ENCODE data around the gene STK17A. TPM values are rescaled to one million over a fixed set of nuclear protein-coding genes. Genes with fewer than 3 reads are reported as not detected.

The STK17A gene
- total and polyA plus RNA-seq, 2 of the 8 experiments (the other 6 are each of a cell fraction or from before 2014, with no cell fraction given), result 2.2 to 12.2 TPM

DNA sequence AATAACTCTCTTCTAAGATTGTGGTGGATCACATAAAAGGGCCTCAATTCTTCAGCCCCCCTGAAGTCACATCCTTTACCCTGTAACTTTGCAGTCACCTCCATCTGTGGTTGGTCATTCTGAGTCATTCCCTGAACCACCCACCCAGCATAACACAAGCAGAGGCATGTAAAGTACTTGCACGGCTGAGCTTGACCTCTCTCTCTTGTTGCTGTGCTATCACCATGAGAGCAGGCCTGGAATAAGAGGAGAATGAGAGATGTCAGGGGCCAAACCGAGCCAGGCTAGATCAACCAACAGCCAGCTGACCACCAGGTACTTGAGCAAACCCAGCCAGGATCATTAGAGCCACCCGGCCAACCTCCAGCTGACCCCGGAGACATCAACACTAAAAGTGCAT lies 13.5 kb upstream of the STK17A start:
- Histone ChIP-seq H3K9me3 (ENCODE audit: insufficient read depth in 2 of 2, low read depth in 1 of 2, low read length in 1 of 2) (no peaks in the 10 kb centered on the region), H3K23ac (ENCODE audit: insufficient read length) (no peak overlapping the region), H3K27me3 (replicated peaks in 1 of 4; ENCODE audit: control insufficient read depth in 3 of 4, extremely low read depth in 1 of 4, insufficient read depth in 3 of 4, low read length in 3 of 4) (no peaks in the 10 kb centered on the region), H3K23me2 (ENCODE audit: low read depth, low read length) (no peaks in the 10 kb centered on the region), H3K4me2 (ENCODE audit: insufficient read depth in 1 of 2, low read depth in 2 of 2, low read length in 2 of 2) (no peak overlapping the region), H3K4me1 (replicated peaks in 1 of 4; ENCODE audit: control insufficient read depth in 3 of 4, insufficient read depth in 4 of 4, low read length in 3 of 4) (no peaks in the 10 kb centered on the region), H2AK5ac (ENCODE audit: low read depth, low read length) (no peak overlapping the region), H2BK120ac (replicated peaks; ENCODE audit: low read depth, low read length) (no peak overlapping the region), H3K79me2 (ENCODE audit: control insufficient read depth in 1 of 2, insufficient read depth in 2 of 2, low read length in 2 of 2) (no peaks in the 10 kb centered on the region), H2BK20ac (ENCODE audit: low read length) (no peak overlapping the region), H4K5ac (ENCODE audit: insufficient read length, low read depth, low read length) (no peak overlapping the region), H3K4ac (replicated peaks; ENCODE audit: insufficient read length, low read depth, low read length) (no peak overlapping the region), H3K14ac (ENCODE audit: insufficient read length) (no peak overlapping the region), H3K18ac (ENCODE audit: extremely low read depth, low read length) (no peak overlapping the region), H2BK5ac (ENCODE audit: low read depth, low read length) (no peak overlapping the region), H2AFZ (ENCODE audit: low read length) (no peak overlapping the region), H4K8ac (ENCODE audit: extremely low read depth, insufficient read depth, low read length) (no peak overlapping the region), H2BK15ac (ENCODE audit: low read length) (no peak overlapping the region), H3K79me1 (ENCODE audit: low read depth, low read length) (no peaks in the 10 kb centered on the region), H4K20me1 (replicated peaks in 1 of 2; ENCODE audit: control insufficient read depth in 1 of 2, insufficient read depth in 2 of 2, low read length in 2 of 2) (no peaks in the 10 kb centered on the region), H3K56ac (replicated peaks; ENCODE audit: insufficient read length, low read depth, low read length) (no peak overlapping the region), H3K36me3 (ENCODE audit: control insufficient read depth in 2 of 4, insufficient read depth in 4 of 4, low read length in 3 of 4) (no peaks in the 10 kb centered on the region), H3K4me3 (ENCODE audit: extremely low read depth in 1 of 4, insufficient read depth in 2 of 4, low read depth in 3 of 4, low read length in 4 of 4) (no peak overlapping the region), H4K91ac (replicated peaks; ENCODE audit: insufficient read length, low read length) (no peak overlapping the region), H2BK12ac (ENCODE audit: low read depth, low read length) (peak overlapping the region; percentile 43; the same call in 1 of the 2 replicates), H3K27ac (ENCODE audit: low read depth, low read length) (no peak overlapping the region), H3K9ac (replicated peaks in 1 of 4; ENCODE audit: extremely low read depth in 1 of 4, low read depth in 3 of 4, low read length in 3 of 4) (no peak overlapping the region)
- DNase-seq (ENCODE audit: low read depth in 1 of 2, low spot score in 2 of 2) (no peak), FAIRE-seq (no peak)
- CTCF ChIA-PET (ENCODE audit: partially characterized antibody), result interaction anchor here (0.8 to 8.5 kb wide), 2 partner anchors 13 to 51 kb away, joined by 4 to 44 read pairs; partner anchors contain the start of gene STK17A
- POLR2A ChIA-PET (ENCODE audit: partially characterized antibody), result interaction anchor here (1.7 kb wide), 1 partner anchor 15 kb away, joined by 4 read pairs; no protein-coding TSS in a partner anchor
- WGBS, 2 experiments (ENCODE audit: extremely low coverage in 1 of 2, insufficient coverage in 1 of 2, insufficient read length in 1 of 2, insufficient replicate concordance in 2 of 2, low coverage in 1 of 2, low lambda C conversion rate in 2 of 2, missing lambda C conversion rate in 1 of 2), result 87% methylated on average over 4 of the region's 4 CpGs; no CpG with 5 or more reads in 1 of the 2 experiments
- TF ChIP-seq GABPA (IDR thresholded peaks at IDR 0.05; ENCODE audit: borderline replicate concordance, insufficient read depth, low read length) (no peak), JUND (IDR thresholded peaks at IDR 0.05; ENCODE audit: low read length) (no peak), CHD1 (IDR thresholded peaks at IDR 0.05; ENCODE audit: low read depth, low read length) (no peak), NRF1 (IDR thresholded peaks at IDR 0.05; ENCODE audit: low read depth, low read length) (no peak), CHD2 (IDR thresholded peaks at IDR 0.05; ENCODE audit: low read length) (no peak), TEAD4 (IDR thresholded peaks at IDR 0.05; ENCODE audit: low read depth, low read length) (no peak)
- TF ChIP-seq, protein P1, sequence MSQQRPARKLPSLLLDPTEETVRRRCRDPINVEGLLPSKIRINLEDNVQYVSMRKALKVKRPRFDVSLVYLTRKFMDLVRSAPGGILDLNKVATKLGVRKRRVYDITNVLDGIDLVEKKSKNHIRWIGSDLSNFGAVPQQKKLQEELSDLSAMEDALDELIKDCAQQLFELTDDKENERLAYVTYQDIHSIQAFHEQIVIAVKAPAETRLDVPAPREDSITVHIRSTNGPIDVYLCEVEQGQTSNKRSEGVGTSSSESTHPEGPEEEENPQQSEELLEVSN (IDR thresholded peaks at IDR 0.05), result no peak
